Endothelial cell (in vitro differentiated cells): Measurements from ENCODE around the gene SLC7A11. TPM values are rescaled to one million over a fixed set of nuclear protein-coding genes. Genes with fewer than 3 reads are reported as not detected.

Experiments used
- DNase-seq: peaks from one replicate; pipeline ENCODE4 v3.0.0; 2021; ENCODE audit warnings: low spot score
- H3K27ac Mint-ChIP-seq: one replicate; pipeline ENCODE4 v1.8.0; 2021; ENCODE audit warnings: mixed read lengths, inconsistent platforms; ENCODE audit not compliant: unreplicated experiment
- H3K27me3 Mint-ChIP-seq: one replicate; pipeline ENCODE4 v1.8.0; 2021; ENCODE audit warnings: mild to moderate bottlenecking, moderate library complexity, mixed read lengths, inconsistent platforms; ENCODE audit not compliant: unreplicated experiment
- H3K36me3 Mint-ChIP-seq: one replicate; pipeline ENCODE4 v1.8.0; 2021; ENCODE audit warnings: mild to moderate bottlenecking, low read depth, mixed read lengths, inconsistent platforms; ENCODE audit not compliant: unreplicated experiment
- H3K4me1 Mint-ChIP-seq: one replicate; pipeline ENCODE4 v1.8.0; 2021; ENCODE audit warnings: mild to moderate bottlenecking, mixed read lengths, inconsistent platforms; ENCODE audit not compliant: unreplicated experiment
- H3K4me3 Mint-ChIP-seq: one replicate; pipeline ENCODE4 v1.8.0; 2021; ENCODE audit warnings: mild to moderate bottlenecking, mixed read lengths, inconsistent platforms; ENCODE audit not compliant: unreplicated experiment
- H3K9me3 Mint-ChIP-seq: one replicate; pipeline ENCODE4 v1.8.0; 2021; ENCODE audit warnings: mixed read lengths, inconsistent platforms; ENCODE audit not compliant: unreplicated experiment
- total RNA-seq: library from RNA; stranded (reverse); fragmentation: NEBNext Ultra II Directional; extraction: Animal tissue kit (Norgen Biotek cat#: 25700); gene quantifications from one replicate; pipeline ENCODE4 v1.2.1, GENCODE V29; 2021; ENCODE audit not compliant: unreplicated experiment
- TF ChIP-seq, protein P1 (sequence below): fragments of 200-600 bp; sonication (generic); IDR thresholded peaks from one replicate; pipeline ENCODE4 v1.5.0; 2021; ENCODE audit warnings: antibody characterized with exemption; ENCODE audit not compliant: unreplicated experiment

Gene SLC7A11
- total RNA-seq, 1 donor from 2014 or later: 5.1 TPM

DNA sequence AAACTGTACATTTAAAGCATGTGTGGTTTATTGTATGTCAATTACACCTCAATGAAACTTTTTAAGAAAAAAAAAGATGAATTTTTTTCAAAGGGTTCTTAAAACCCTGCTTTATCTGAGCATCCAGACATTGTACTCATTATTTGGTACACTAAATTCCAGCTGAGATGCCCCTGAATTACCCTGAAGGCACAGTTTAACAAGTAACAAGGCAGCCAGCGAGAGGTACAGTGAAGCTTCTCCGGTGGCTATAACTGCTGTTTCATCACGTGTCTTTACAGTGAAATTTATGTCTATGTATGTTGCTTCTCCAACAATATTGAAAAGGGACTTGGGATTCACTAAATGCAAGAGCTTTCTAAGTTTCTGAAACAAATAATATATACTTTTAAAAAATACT is 15.8 kb downstream of the SLC7A11 start:
- TF ChIP-seq, protein P1, sequence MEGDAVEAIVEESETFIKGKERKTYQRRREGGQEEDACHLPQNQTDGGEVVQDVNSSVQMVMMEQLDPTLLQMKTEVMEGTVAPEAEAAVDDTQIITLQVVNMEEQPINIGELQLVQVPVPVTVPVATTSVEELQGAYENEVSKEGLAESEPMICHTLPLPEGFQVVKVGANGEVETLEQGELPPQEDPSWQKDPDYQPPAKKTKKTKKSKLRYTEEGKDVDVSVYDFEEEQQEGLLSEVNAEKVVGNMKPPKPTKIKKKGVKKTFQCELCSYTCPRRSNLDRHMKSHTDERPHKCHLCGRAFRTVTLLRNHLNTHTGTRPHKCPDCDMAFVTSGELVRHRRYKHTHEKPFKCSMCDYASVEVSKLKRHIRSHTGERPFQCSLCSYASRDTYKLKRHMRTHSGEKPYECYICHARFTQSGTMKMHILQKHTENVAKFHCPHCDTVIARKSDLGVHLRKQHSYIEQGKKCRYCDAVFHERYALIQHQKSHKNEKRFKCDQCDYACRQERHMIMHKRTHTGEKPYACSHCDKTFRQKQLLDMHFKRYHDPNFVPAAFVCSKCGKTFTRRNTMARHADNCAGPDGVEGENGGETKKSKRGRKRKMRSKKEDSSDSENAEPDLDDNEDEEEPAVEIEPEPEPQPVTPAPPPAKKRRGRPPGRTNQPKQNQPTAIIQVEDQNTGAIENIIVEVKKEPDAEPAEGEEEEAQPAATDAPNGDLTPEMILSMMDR: no peak
- Mint-ChIP-seq H3K27me3 (peaks cover 3% of the 10 kb centered on the region), H3K9me3 (no peaks in the 10 kb centered on the region), H3K27ac (no peak overlapping the region), H3K36me3 (no peaks in the 10 kb centered on the region), H3K4me1 (peaks cover 28% of the 10 kb centered on the region), H3K4me3 (no peak overlapping the region)
- no peak for DNase-seq

DNA sequence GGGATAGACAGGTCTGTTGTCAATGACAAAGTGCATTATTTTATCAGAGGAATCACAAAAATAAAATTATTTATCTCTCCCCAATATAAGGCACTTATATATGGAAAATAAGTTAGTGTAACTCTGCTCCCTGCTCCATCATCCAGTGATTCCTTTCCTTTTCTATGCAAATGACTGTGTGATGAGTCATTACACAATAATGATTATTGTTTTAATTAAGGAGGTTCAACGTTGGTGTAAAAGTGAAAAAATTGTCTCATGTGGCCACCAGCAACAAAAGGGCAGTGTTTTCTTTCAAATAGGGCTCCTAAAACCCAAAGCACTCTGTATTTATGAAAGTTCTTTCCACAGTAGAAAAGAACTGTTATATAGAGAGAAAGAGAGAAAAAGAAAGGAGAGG is 16.7 kb downstream of the SLC7A11 start:
- Mint-ChIP-seq H3K4me3 (no peak overlapping the region), H3K9me3 (no peaks in the 10 kb centered on the region), H3K4me1 (peaks cover 28% of the 10 kb centered on the region), H3K36me3 (no peaks in the 10 kb centered on the region), H3K27ac (no peak overlapping the region), H3K27me3 (peaks cover 3% of the 10 kb centered on the region)
- no peak for DNase-seq
- TF ChIP-seq, protein P1: no peak

DNA sequence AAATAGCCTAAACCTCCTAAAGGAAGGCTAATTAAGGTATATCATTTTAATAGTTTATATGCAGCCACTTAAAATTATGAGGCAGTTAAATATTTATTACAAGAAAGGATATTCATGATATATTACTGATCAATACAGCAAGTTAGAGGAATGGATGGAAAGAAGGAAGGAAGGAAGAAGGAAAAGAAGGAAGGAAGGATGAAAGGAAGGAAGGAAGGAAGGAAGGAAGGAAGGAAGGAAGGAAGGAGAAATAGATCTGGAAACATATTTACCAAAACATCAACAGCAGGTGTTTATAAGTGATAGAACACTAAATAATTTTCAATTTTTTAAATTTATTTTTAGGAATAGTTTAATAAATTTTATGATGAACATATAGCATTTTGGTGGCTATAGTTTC is 17.5 kb downstream of the SLC7A11 start:
- H3K36me3 Mint-ChIP-seq: no peaks in the 10 kb centered on the region
- H3K4me1 Mint-ChIP-seq: peaks cover 28% of the 10 kb centered on the region
- TF ChIP-seq, protein P1: no peak
- H3K9me3 Mint-ChIP-seq: no peaks in the 10 kb centered on the region
- H3K27me3 Mint-ChIP-seq: peaks cover 3% of the 10 kb centered on the region
- no peak overlapping the region for H3K4me3 Mint-ChIP-seq
- no peak overlapping the region for H3K27ac Mint-ChIP-seq
- no peak for DNase-seq

DNA sequence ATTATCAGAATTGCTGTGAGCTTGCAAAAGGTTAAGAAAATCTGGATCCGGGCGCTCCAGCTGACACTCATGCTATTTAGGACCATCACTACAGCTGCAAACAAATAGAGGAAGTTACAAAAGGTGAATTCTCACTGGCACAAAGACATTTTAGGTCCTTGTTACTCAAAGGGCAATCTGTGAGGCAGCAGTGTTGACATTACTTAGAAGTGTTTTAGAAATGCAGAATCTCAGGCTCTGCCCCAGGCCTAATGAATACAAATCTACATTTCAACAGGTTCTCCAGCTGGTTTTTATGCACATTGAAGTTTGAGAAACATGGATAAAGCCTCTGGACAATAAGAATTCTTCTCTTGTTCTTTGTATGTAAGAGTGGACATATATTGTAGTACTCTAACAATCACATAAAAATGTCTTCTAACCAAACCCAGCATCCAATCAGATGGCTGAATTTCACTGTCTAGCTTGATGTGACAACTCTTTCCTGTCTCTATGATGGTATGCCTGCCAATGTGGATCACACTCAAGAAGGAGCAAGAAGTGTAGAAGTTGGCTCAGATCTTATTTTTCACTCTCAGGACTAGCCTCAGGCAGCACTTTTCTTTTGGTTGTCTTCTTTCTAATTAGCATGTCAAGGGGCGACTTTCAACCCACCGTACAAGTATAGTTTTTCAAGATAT is 18.8 kb downstream of the SLC7A11 start:
- Mint-ChIP-seq H3K36me3 (no peaks in the 10 kb centered on the region), H3K27me3 (peaks cover 3% of the 10 kb centered on the region), H3K4me3 (no peak overlapping the region), H3K9me3 (no peaks in the 10 kb centered on the region), H3K4me1 (peaks cover 28% of the 10 kb centered on the region), H3K27ac (peak overlapping the region; percentile 84)
- no peak for DNase-seq
- TF ChIP-seq, protein P1: no peak

DNA sequence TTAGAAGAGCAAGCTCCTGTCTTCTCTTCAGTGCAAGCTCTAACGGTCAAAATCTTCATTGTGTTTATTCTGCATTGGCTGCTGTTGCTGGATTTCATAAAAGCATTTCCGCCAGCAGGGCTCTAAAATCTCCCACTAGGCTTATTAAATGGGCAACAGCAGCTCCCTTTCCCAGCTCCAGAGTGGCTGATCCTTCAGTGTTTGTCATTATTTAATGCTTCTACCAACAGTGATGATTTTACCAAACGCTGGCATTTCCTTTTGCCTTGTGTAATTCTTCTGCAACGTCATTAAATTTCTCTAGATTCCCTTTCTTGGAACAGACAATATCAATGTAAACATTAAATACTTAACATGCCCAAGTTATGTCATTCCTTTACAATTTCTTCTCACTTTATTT is 20.1 kb downstream of the SLC7A11 start:
- DNase-seq: no peak
- H3K27ac Mint-ChIP-seq: peak overlapping the region; percentile 73
- peaks cover 30% of the 10 kb centered on the region for H3K4me1 Mint-ChIP-seq
- TF ChIP-seq, protein P1: no peak
- H3K27me3 Mint-ChIP-seq: peaks cover 3% of the 10 kb centered on the region
- no peaks in the 10 kb centered on the region for H3K36me3 Mint-ChIP-seq
- H3K4me3 Mint-ChIP-seq: no peak overlapping the region
- no peaks in the 10 kb centered on the region for H3K9me3 Mint-ChIP-seq
